LNCAP (cell line): ENCODE data around the gene PTMS.

Experiments
- CTCF ChIP-seq: fragments of 450-650 bp; IDR thresholded peaks from 2 replicates; pipeline ENCODE4 v1.5.1; 2017; ENCODE audit warnings: mild to moderate bottlenecking

Gene PTMS

GRCh38 chr12:6765634-6766581 lies at the start of gene PTMS:
Gene PTMS (plus strand): TSS chr12:6766363. CDS start chr12:6766706, 343 bp downstream.
- no peak for TF ChIP-seq CTCF

GRCh38 chr12:6716874-6717437 lies 49.2 kb upstream of the PTMS start:
- no peak for TF ChIP-seq CTCF

- no peak for TF ChIP-seq CTCF
These were observed 43.3 kb upstream of the PTMS start for GRCh38 chr12:6722863-6723262.

- no peak for TF ChIP-seq CTCF
These were observed 42.4 kb upstream of the PTMS start, which contains the start of gene COPS7A for GRCh38 chr12:6723607-6724408. Gene COPS7A (plus strand): TSS chr12:6724046. CDS start chr12:6724657, 611 bp downstream.

GRCh38 chr12:6724409-6724797 lies 41.8 kb upstream of the PTMS start:
- no peak for TF ChIP-seq CTCF

GRCh38 chr12:6725350-6725749 lies 40.8 kb upstream of the PTMS start:
- no peak for TF ChIP-seq CTCF

GRCh38 chr12:6729186-6729585 lies 37.0 kb upstream of the PTMS start:
- no peak for TF ChIP-seq CTCF
